AG09319 (cell line): Measurements from ENCODE around the gene NUDT16.
"Not testable (repeated sequence)": the region's sequence is repeated elsewhere in the genome, so short reads cannot be mapped to it uniquely, and the experiment has no call there.

Experiments
- DNase-seq: peaks from one replicate; pipeline ENCODE4 v3.0.0-alpha.2; 2010; ENCODE audit warnings: low read depth; ENCODE audit errors: extremely low read depth
- CTCF ChIP-seq: IDR thresholded peaks from 2 replicates; pipeline ENCODE4 v1.5.1; 2011; ENCODE audit warnings: low read depth, mild to moderate bottlenecking, inconsistent platforms, low read length, moderate library complexity

Gene NUDT16

GRCh38 chr3:131363275-131363674, 18.3 kb upstream of the NUDT16 start:
- no peak for TF ChIP-seq CTCF
- no peak for DNase-seq

- DNase-seq = no peak
- TF ChIP-seq CTCF = no peak
These were observed 10.5 kb upstream of the NUDT16 start for GRCh38 chr3:131370935-131371687.

GRCh38 chr3:131371688-131372066, 9.9 kb upstream of the NUDT16 start:
- no peak for DNase-seq
- TF ChIP-seq CTCF = no peak

GRCh38 chr3:131374741-131375140, 6.8 kb upstream of the NUDT16 start:
- DNase-seq = no peak
- TF ChIP-seq CTCF = no peak

GRCh38 chr3:131380821-131381444, 641 bp upstream of the NUDT16 start:
- DNase-seq = not testable (repeated sequence)

GRCh38 chr3:131386429-131387165, 5.0 kb downstream of the NUDT16 start:
- TF ChIP-seq CTCF = no peak
- no peak for DNase-seq

GRCh38 chr3:131387796-131388489, 6.4 kb downstream of the NUDT16 start:
- no peak for DNase-seq
- TF ChIP-seq CTCF = no peak
